Daoy (cell line): ENCODE data around the gene ZBTB8OS. TPM values are rescaled to one million over a fixed set of nuclear protein-coding genes. Genes with fewer than 3 reads are reported as not detected.
"Not testable (repeated sequence)": the region's sequence is repeated elsewhere in the genome, so short reads cannot be mapped to it uniquely, and the experiment has no call there.

ENCODE experiments used
- DNase-seq: peaks from one replicate; pipeline ENCODE4 v3.0.0-alpha.2; 2015; ENCODE audit warnings: low read depth
- total RNA-seq: library from RNA; depleted of rRNA; stranded (reverse); fragments of >200 nt; shearing (Covaris generic); gene quantifications from 2 replicates; pipeline ENCODE4 v1.2.3, GENCODE V29; 2014

ZBTB8OS gene
- total RNA-seq, 1 experiment from 2014 or later, result 94.3 TPM

DNA sequence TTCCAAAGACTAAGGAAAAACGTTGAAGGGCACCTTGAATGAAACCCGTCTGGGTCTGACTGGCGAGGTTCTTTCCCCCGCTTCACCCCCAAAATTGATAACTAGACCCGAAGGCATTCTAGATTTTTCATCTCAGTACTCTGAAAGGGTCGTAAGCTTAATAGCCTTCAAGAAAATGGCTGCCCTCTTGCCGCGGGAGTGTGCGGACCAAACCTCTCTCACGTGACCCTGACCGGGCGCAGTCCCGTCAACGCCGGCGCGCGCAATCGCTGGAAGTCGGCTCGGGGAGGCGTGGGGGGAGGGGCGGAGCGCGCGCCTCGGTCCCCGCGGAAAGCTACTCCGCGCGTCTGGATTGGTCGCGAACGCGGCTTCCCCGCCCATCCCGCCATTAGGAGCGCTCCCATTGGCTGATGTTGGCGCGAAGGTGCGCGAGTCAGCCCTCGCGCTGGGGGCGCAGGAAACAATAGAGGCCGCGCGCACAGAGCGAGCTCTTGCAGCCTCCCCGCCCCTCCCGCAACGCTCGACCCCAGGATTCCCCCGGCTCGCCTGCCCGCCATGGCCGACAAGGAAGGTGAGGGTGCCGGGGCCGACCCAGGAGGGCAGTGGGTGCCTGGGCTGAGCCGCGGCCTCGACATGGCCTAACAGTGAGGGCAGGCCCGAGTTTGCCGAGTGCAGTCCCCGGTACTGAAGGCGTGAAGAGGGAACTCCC lies 556 bp upstream of the ZBTB8OS start, which contains the start of gene RBBP4:
Gene RBBP4, plus strand, starts transcription at position 457 of the 709 bp plus-strand sequence. Its CDS starts 99 bp downstream, at position 556.
- peak; percentile 99 for DNase-seq

DNA sequence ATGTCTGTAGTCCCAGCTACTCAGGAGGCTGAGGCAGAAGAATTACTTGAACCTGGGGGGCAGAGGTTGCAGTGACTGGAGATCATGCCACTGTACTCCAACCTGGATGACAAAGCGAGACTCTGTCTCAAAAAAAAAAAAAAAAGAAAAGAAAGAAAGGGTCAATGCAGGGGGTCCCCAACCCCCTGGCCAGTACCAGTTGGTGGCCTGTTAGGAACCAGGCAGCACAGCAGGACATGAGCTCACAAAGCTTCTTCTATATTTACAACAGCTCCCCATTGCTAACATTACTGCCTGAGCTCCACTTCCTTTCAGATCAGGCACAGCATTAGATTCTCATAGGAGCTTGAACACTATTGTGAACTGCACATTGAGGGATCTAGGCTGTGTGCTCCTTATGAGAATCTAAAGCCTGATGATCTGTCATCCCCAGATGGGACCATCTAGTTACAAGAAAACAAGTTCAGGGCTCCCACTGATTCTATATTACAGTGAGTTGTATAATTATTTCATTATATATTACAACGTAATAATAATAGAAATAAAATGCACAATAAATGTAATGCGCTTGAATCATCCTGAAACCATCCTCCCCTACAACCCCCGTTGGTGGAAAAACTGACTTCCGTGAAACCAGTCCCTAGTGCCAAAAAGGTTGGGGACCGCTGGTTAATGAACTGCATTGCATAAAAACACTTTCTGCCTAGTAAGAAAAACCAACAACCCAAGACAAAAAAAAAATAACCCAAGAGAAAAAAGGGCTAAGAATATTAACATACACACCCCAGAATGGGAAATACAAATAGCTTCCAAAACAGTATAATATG lies 2.8 kb downstream of the ZBTB8OS start:
- DNase-seq, result no peak

DNA sequence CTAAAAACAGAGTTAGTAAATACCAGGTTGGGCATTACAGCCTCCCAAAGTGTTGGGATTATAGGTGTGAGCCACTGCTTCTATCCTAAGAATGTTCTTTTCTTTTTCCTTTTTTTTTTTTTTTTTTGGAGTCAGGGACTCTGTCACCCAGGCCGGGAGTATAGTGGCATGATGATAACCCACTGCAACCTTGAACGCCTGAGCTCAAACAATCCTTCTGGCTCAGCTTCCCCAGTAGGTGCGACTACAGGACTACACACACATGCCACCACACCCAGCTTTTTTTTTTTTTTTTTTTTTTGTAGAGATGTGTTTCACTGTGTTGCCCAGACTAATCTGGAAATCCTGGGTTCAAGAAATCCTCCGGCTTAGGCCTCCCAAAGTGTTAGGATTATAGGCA lies 5.9 kb downstream of the ZBTB8OS start:
- no peak for DNase-seq

DNA sequence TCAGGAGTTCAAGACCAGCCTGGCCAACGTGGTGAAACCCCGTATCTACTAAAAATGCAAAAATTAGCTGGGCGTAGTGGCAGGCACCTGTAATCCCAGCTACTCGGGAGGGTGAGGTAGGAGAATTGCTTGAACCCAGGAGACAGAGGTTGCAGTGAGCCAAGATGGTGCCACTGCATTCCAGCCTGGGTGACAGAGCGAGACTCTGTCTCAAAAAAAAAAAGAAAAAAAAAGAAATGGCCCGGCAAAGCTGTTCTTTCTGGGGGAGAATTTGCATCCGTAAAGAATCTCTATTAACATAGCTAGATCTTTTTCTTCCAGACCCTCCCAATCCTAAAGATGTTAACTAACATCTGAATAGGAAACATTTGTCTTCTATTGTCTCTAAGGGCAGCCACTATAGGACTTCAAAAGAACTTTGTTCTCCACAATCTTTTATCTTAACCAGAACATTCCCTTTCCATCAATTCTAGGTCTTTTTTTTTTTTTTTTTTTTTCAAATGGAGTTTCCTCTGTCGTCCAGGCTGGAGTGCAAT lies 8.0 kb downstream of the ZBTB8OS start:
- not testable (repeated sequence) for DNase-seq

DNA sequence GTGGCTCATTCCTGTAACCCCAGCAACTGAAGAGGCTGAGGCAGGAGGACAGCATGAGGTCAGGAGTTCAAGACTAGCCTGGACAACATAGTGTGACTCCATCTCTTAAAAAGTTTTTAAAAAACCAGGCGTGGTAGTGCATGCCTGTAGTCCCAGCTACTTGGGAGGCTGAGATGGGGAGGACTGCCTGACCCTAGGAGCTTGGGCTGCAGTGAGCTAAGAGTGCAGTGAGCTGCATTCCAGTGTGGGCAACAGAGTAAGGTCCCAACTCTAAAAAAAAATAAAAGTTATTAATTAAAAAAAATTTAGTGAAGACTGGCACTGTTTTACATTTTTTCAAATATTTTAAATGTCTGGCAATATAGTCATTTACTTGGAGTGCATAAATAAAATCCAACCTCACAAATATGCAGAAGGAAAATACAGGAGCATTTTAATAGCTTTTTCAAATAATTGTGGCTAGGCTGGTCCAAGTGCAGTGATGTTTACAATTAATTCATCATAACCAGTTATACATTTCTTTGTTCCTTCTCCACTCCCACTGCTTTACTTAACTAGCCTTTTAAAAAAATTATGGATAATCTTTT lies 10.8 kb downstream of the ZBTB8OS start:
- DNase-seq, result no peak

DNA sequence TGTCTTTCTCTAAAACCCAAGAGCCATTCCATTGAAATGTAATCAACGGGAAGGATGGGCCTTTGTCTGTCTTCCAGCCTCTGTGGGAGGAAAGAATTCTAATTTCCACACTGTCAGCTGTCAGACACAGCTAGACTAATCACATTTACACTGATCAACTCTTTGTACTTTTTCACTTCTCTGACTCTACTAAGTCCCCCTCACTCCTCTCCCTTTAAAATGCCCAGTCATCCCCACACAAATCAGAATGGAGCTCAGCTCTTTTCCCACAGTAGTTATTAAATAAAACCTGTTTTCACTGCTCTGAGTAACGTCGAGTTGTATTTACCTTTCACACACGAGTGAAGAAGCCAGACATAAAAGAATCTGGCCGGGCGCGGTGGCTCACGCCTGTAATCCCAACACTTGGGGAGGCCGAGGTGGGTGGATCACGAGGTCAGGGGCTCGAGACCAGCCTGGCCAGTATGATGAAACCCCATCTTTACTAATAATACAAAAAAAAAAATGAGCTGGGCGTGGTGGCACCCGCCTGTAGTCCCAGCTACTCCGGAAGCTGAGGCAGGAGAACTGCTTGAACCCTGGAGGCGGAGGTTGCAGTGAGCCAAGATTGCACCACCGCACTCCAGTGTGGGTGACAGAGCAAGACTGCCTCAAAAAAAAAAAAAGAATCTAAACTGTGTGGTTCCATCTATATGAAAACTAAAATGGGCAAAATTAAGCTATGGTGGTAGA lies 13.3 kb downstream of the ZBTB8OS start:
- DNase-seq, result no peak

DNA sequence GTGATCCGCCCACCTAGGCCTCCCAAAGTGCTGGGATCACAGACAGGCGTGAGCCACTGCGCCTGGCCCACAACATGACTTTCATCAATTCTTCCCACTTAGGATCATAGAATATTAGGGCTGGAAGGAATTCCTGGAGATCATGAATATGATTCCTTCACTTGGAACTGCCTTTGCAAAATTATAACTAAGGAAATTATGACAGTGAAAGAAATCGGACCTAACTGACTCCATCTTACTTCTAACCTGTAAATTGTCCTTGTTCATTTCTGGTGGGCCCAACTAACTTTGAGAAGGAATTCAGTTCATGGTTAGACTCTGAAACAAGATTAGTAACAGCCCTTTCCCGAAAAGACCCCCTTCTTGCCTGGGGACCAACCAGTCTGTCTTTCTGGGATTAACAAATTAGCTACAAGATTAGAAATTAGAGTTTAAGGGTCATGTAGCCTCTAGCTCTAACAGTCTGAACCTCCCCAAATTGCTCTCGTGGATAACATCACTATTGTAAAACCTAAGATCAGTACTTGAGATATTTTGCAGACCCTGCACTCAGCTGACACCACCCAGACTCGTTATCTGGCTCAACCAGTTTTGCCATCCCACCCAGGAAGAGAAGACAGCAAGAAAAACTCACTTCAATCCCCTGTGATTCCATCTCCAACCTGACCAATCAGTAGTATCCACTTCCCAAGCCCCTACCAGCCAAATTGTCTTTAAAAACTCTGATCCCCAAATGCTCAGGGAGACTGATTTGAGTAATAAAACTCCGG lies 14.7 kb downstream of the ZBTB8OS start:
- no peak for DNase-seq

DNA sequence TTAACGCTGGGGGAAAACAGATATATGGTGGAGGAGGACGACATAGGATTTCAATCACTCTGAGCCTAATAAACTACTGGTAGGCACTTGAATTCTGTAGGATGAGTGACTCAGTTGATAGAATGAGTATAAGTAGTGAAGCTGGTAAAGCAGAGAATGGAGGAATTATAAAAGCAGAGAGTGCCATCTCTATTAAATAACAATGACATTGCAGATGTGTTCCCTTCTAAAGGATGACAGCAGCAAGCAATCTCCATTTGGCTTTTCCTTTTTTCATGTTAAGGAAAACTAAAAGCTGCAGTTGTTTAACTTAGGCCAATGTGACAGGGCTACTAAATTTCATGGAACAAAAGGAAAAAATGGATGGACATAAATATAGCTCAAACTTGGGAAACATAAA lies 17.5 kb downstream of the ZBTB8OS start:
- no peak for DNase-seq

DNA sequence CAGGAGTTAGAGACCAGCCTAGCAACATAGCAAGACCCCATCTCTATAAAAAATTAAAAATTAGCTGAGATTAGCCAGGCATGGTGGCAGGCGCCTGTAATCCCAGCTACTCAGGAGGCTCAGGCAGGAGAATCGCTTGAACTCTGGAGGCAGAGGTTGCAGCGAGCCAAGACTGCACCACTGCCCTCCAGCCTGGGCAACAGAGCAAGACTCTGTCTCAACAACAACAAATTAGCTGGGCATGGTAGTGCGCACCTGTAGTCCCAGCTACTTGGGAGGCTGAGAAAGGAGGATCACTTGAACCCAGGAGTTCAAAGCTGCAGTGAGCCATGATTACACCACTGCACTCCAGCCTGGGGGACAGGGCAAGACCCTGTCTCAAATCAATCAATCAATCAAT lies 20.2 kb downstream of the ZBTB8OS start:
- DNase-seq, result not testable (repeated sequence)

DNA sequence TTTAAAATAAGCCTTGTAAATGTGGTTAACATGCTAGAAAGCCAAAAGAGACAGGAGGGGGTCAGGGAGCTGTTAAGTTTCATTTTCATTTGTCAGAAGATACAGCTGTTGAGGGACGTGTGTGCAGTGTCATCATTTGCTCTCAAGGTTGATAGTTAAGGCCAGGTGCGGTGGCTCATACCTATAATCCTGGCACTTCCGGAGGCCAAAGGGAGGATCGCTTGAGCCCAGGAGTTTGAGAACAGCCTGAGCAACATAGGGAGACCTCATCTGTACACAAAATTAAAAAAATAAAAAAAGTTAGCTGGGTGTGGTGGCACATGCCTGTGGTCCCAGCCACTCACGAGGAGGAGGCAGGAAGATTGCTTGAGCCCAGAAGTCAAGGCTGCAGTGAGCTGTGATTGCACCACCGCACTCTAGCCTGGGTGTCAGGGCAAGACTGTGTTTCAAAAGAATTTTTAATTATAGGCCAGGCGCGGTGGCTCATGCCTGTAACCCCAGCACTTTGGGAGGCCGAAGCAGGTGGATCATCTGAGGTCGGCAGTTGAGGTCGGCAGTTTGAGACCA lies 22.7 kb downstream of the ZBTB8OS start:
- no peak for DNase-seq

DNA sequence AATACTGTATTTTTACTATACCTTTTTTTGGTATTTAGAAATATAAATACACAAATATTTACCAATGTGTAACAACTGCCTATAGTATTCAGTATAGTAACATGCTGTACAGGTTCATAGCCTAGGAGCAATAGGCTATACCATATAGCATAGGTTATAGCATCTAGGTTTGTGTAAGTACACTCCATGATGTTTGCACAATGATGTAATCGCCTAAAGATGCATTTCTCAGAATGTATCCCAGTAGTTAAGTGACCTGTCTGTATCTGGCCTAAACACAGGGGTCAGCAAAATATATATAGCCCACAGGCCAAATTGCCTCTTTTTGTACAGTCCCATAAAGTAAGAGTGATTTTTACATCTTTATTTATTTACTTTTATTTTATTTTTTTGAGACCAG lies 24.2 kb downstream of the ZBTB8OS start:
- DNase-seq, result no peak

DNA sequence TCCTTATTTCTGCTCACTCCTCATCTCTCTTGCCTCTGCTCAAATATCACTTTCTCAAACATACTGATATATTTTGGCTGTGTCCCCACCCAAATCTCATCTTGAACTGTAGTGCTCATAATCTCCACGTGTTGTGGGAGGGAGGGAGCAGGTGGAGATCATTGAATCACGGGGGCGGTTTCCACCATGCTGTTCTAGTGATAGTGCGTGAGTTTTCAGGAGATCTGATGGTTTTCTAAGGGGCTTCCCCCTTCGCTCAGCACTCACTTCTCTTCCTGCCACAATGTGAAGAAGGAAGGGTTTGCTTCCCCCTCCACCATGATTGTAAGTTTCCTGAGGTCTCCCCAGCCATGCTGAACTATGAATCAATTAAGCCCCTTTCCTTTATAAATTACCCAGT lies 26.6 kb downstream of the ZBTB8OS start:
- no peak for DNase-seq

DNA sequence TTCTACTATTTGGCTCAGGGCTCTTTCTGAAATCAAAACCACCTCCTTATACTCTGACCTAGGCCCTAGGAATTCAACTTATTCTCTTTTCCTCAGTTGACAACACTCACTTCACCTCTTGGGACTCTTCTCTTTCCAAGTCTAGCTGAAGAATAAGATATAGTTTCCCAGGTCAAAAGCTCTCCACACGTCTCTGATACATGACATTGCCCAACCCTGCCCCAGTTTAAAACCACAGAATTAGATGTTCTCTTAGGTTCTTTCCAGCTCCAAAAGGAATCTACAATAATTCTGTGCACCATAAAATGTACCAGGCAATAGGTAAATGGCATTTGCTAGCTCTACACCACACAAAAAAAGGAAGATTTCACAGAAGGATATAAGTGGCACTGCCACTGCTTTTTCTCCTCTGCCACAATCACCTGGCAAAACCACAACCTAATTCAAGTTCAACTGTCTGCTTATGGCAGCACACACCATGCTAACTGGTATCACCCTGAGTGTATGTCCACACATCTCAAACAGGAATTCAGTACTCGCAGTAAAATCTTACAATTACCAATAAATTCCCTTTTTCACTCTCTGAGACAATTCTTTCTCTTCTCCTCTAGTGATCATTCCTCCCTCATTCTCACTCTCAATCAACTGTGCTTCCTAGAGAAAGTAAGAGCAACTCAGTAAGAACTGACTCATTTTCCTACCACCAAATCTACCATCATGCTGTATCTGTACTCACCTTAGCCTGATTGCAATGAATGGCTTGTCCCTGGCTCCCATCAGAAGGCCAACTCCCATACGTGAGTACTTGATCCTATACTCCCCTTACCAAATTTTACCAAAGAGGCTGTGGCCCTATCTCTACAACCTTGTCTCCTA lies 27.3 kb downstream of the ZBTB8OS start:
- no peak for DNase-seq

DNA sequence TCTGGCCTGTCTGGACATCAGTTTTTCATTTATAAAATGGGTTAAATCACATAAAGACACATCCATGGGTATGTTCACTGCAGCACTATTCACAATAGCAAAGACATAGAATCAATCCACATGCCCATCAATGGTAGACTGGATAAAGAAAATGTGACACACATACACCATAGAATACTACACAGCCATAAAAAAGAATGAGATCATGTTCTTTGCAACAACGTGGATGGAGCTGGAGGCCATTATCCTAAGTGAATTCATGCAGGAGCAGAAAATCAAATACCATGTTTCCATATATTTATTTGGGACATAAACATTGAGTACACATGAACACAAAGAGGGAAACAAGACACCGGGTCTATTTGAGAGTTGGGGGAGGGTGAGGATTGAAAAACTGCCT lies 28.1 kb downstream of the ZBTB8OS start:
- no peak for DNase-seq

DNA sequence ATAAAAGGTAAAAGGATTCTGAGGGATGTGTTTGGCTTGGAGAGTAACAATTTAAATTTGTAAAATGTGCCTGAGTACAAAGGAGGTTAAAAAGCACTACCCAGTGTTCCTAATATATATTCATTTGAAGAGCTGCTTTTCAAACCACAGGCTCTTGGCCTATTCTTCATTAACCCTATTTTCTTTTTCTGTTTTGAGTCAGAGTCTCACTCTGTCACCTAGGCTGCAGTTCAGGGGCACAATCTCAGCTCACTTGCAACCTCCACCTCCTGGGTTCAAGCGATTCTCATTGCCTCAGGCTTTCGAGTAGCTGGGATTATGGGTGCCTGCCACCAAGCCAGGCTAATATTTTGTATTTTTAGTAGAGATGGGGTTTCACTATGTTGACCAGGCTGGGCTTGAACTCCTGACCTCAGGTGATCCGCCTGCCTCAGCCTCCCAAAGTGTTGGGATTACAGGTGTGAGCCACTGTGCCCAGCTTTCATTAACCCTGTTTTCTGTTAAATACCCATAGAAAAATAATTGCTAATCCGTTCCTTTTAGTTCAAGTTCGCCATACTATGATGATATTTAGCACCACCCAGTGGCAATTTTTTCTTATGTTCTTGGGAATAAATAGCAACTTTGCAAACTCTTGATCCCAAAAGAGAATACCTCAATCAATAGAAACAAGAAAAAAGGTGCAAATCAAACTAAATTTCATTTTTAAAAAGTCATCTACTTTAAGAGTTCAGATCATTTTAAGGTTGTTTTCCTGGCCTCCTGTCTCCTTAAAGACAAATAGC lies 30.5 kb downstream of the ZBTB8OS start:
- no peak for DNase-seq

DNA sequence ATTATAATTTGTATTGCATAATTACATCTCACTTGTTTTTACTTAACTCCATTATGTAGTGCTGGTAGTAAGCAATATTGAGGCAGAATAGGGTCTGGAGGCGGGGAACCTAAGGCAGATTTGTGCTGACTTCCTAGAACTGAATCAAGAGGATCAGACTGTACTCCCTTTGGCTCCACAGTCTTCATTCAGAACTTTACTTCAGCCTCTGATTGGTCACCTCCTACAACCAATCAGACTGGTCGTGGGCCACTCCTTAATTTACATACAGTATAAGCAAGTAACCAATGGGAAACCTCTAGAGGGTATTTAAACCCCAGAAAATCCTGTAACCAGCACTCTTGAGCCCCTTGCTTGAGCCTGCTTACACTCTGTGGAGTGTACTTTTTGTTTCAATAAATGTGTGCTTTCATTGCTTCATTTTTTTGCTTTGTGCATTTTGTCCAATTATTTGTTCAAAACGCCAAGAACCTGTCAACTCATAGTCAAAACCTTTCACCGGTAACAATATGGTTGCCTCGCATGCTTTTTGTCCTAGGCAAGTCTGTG lies 31.6 kb downstream of the ZBTB8OS start:
- DNase-seq, result no peak

DNA sequence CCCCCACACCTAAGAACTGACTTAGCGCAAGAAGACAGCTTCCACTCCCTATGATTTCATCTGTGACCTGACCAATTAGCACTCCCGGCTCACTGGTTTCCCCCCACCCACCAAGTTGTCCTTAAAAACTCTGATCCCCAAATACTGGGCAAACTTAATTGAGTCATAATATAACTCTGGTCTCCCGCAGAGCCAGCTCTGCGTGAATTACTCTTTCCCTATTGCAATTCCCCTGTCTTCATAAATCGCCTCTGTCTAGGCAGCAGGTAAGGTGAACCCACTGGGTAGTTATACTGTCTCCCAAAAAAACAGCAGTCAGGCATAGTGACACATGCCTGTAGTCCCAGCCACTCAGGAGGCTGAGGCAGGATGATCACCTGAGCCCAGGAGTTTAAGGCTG lies 36.9 kb downstream of the ZBTB8OS start:
- DNase-seq, result no peak

DNA sequence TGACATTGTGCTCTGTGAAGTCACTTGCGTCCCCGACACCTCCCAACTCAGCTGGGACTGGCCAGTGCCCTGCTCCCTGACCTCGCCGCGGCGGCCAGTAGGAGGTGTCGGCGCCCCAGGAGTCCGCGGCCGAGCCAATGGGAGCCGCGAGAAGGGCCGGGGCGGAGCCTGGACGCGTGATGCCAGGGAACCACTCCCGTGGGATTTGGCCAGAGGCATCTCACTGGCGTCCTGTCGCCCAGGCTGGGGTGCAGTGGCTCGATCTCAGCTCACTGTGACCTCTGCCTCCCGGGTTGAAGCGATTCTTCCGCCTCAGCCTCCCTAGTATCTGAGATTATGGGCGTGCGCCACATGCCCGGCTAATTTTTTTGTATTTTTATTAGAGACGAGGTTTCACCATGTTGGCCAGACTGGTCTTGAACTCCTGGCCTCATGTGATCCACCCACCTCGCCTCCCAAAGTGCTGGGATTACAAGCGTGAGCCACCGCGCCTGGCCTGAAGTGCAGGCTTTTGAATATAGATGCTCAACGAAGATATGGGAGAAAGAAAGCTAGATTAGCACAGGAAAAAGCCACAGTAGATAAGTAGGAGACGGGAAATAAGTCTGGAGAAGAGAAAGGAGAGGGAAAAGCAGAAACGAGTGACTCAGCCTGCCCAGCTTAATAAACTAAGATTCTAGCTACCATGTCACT lies 38.0 kb downstream of the ZBTB8OS start:
- peak; percentile 92 for DNase-seq
